GM12873 (cell line): ENCODE results near the gene RMC1.

Experiments
- CTCF ChIP-seq: IDR thresholded peaks from 2 replicates; pipeline ENCODE4 v1.5.1; 2012; ENCODE audit warnings: low read depth, mild to moderate bottlenecking, moderate library complexity, low read length, control low read depth; ENCODE audit not compliant: insufficient read depth; ENCODE audit errors: missing control alignments

Gene RMC1

GRCh38 chr18:23545247-23545789 lies 42.0 kb downstream of the RMC1 start:
- TF ChIP-seq CTCF: no peak

GRCh38 chr18:23547306-23547705 lies 44.0 kb downstream of the RMC1 start:
- TF ChIP-seq CTCF: no peak

GRCh38 chr18:23547846-23548245 lies 44.5 kb downstream of the RMC1 start:
- no peak for TF ChIP-seq CTCF

GRCh38 chr18:23548275-23548674 lies 45.0 kb downstream of the RMC1 start:
- no peak for TF ChIP-seq CTCF

GRCh38 chr18:23548719-23549118 lies 45.4 kb downstream of the RMC1 start:
- TF ChIP-seq CTCF: no peak

- no peak for TF ChIP-seq CTCF
Measured at GRCh38 chr18:23550898-23551297, 47.6 kb downstream of the RMC1 start.

- TF ChIP-seq CTCF: no peak
Measured at GRCh38 chr18:23551978-23552377, 48.7 kb downstream of the RMC1 start.
